OCI-LY7 (cell line): ENCODE results near the gene DIMT1.

Experiments used
- EZH2phosphoT487 ChIP-seq: fragments of 200-600 bp; sonication (generic); IDR thresholded peaks from 2 replicates; pipeline ENCODE4 v1.6.1; 2018; ENCODE audit warnings: low read depth, borderline replicate concordance, mild to moderate bottlenecking, mixed run types, antibody characterized with exemption, low read length, moderate library complexity, mixed read lengths
- TF ChIP-seq, protein P1 (sequence below): fragments of 200-600 bp; sonication (generic); conservative IDR thresholded peaks from 2 replicates; pipeline ENCODE4 v1.5.1; 2014; ENCODE audit warnings: mild to moderate bottlenecking, antibody characterized with exemption, low read length, moderate library complexity, mixed read lengths

DNA sequence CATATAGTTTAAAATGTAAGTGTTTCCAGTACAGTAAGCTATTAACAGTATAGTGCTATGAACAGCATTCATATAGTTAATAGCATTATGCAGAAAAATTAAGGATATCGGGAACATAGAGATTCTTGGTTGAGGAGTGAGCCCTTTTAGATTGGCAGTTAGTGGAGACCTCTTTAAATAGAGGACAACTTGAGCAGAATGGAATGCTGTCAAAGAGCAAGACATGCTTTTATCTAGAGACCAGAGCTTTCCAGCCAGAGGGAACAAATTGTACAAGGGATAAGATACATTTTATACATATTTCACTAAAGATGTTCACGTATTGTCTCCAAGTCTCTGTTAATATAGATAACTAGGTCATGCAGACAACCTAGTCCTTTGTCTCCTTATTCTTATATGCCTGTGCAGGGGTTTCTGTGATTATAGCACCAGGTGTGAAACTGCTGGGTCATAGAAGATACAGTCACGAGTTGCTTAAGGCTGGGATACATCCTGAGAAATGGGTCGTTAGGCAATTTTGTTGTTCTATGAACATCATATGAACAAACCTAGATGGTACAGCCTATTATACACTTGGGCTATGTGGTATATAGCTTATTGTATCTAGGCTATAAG is 14.9 kb upstream of the DIMT1 start:
- TF ChIP-seq, protein P1, sequence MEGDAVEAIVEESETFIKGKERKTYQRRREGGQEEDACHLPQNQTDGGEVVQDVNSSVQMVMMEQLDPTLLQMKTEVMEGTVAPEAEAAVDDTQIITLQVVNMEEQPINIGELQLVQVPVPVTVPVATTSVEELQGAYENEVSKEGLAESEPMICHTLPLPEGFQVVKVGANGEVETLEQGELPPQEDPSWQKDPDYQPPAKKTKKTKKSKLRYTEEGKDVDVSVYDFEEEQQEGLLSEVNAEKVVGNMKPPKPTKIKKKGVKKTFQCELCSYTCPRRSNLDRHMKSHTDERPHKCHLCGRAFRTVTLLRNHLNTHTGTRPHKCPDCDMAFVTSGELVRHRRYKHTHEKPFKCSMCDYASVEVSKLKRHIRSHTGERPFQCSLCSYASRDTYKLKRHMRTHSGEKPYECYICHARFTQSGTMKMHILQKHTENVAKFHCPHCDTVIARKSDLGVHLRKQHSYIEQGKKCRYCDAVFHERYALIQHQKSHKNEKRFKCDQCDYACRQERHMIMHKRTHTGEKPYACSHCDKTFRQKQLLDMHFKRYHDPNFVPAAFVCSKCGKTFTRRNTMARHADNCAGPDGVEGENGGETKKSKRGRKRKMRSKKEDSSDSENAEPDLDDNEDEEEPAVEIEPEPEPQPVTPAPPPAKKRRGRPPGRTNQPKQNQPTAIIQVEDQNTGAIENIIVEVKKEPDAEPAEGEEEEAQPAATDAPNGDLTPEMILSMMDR, result no peak
- no peak for TF ChIP-seq EZH2phosphoT487
